GM12891 (cell line): ENCODE data around the gene PTPRQ.

ENCODE experiments used
- DNase-seq: peaks from one replicate; pipeline ENCODE4 v3.0.0; 2011; ENCODE audit warnings: low spot score; ENCODE audit not compliant: insufficient read length
- FAIRE-seq: peaks from 2 replicates; lab custom pipeline; 2011; peaks lifted over from hg19 to GRCh38; lab: Jason Lieb, UNC
- PAX5 ChIP-seq: IDR thresholded peaks from 2 replicates; pipeline ENCODE4 v1.6.1; 2011; ENCODE audit warnings: low read length, moderate library complexity, mild to moderate bottlenecking; ENCODE audit not compliant: insufficient read depth, severe bottlenecking
- POLR2A ChIP-seq: IDR thresholded peaks from 2 replicates; pipeline ENCODE4 v1.6.1; 2011; ENCODE audit warnings: low read depth, low read length, control low read depth
- POLR2AphosphoS5 ChIP-seq: IDR thresholded peaks from 2 replicates; pipeline ENCODE4 v1.6.1; 2011; ENCODE audit warnings: low read depth, low read length, control low read depth
- POU2F2 ChIP-seq: IDR thresholded peaks from 2 replicates; pipeline ENCODE4 v1.6.1; 2011; ENCODE audit warnings: low read depth, mild to moderate bottlenecking, control low read depth, low read length, moderate library complexity
- SPI1 ChIP-seq: IDR thresholded peaks from 2 replicates; pipeline ENCODE4 v1.6.1; 2011; ENCODE audit warnings: low read depth, low read length, control low read depth
- TAF1 ChIP-seq: IDR thresholded peaks from 2 replicates; pipeline ENCODE4 v1.6.1; 2011; ENCODE audit warnings: low read depth, low read length, control low read depth

PTPRQ gene

GRCh38 chr12:80589077-80589476 lies 145.0 kb downstream of the PTPRQ start:
- FAIRE-seq (no peak), DNase-seq (no peak)
- TF ChIP-seq POU2F2 (no peak), SPI1 (no peak), POLR2A (no peak), TAF1 (no peak), PAX5 (no peak), POLR2AphosphoS5 (no peak)

- DNase-seq (no peak), FAIRE-seq (no peak)
- TF ChIP-seq POLR2AphosphoS5 (no peak), POU2F2 (no peak), POLR2A (no peak), PAX5 (no peak), TAF1 (no peak), SPI1 (no peak)
Measured at GRCh38 chr12:80590085-80590484, 146.1 kb downstream of the PTPRQ start.

DNA sequence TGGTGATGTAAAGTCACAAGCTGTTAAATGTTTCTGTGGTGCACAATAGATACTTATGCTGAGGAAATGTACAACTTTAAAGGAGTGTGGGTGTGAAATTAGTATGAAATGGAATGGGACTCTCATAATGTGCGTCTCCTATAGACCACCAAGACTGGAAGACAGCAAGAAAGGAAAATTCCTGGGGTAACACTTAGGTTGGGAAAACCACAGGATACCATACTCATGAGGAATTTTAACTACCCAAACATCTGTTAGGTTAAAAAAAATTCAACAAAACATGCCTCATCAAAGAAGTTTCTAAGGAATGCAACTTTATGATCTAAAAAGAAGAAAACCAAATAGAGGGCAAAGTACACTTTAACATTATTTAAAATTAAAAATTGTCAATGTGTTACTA lies 149.7 kb downstream of the PTPRQ start:
- no peak for FAIRE-seq
- no peak for DNase-seq
- TF ChIP-seq PAX5: no peak
- TF ChIP-seq POLR2A: no peak
- no peak for TF ChIP-seq POLR2AphosphoS5
- no peak for TF ChIP-seq TAF1
- no peak for TF ChIP-seq SPI1
- no peak for TF ChIP-seq POU2F2

- TF ChIP-seq TAF1: no peak
- no peak for TF ChIP-seq POLR2AphosphoS5
- TF ChIP-seq SPI1: no peak
- no peak for TF ChIP-seq POLR2A
- TF ChIP-seq POU2F2: no peak
- no peak for TF ChIP-seq PAX5
- DNase-seq (no peak), FAIRE-seq (no peak)
Measured at GRCh38 chr12:80596509-80596908, 152.5 kb downstream of the PTPRQ start.

GRCh38 chr12:80598004-80598606 lies 154.1 kb downstream of the PTPRQ start:
- DNase-seq (no peak), FAIRE-seq (no peak)
- no peak for TF ChIP-seq TAF1
- no peak for TF ChIP-seq POLR2AphosphoS5
- TF ChIP-seq POLR2A: no peak
- TF ChIP-seq SPI1: no peak
- TF ChIP-seq PAX5: no peak
- TF ChIP-seq POU2F2: no peak

DNA sequence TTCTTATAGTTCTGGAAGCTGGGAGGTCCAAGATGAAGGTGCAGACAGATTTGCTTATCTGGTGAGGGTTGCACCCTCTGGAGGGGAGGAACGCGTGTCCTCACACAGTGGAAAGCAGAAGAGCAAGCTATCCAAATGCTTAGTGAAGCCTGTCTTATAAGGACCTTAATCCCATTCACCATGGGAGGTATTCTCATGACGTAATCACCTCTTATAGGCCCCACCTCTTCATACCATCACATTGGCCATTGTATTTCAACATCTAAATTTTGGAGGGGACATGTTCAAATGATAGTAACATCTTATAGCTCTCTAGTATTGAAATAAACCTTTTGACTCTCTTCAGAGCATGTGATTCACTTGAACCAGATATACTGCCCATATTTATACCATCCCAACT lies 158.4 kb downstream of the PTPRQ start:
- FAIRE-seq: no peak
- no peak for TF ChIP-seq SPI1
- no peak for TF ChIP-seq POLR2AphosphoS5
- no peak for TF ChIP-seq TAF1
- TF ChIP-seq POU2F2: no peak
- TF ChIP-seq POLR2A: no peak
- TF ChIP-seq PAX5: no peak

GRCh38 chr12:80607361-80608135 lies 163.5 kb downstream of the PTPRQ start:
- FAIRE-seq (no peak), DNase-seq (no peak)
- no peak for TF ChIP-seq POLR2A
- no peak for TF ChIP-seq SPI1
- no peak for TF ChIP-seq PAX5
- no peak for TF ChIP-seq TAF1
- TF ChIP-seq POLR2AphosphoS5: no peak
- no peak for TF ChIP-seq POU2F2

More for the DNA sequence above, 158.4 kb downstream of the PTPRQ start:
- DNase-seq: no peak

GRCh38 chr12:80617733-80618132 lies 173.7 kb downstream of the PTPRQ start:
- no peak for DNase-seq
- no peak for FAIRE-seq
- TF ChIP-seq TAF1 (no peak), POU2F2 (no peak), PAX5 (no peak), POLR2A (no peak), POLR2AphosphoS5 (no peak), SPI1 (no peak)

- TF ChIP-seq POLR2A (no peak), TAF1 (no peak), PAX5 (no peak), POU2F2 (no peak), POLR2AphosphoS5 (no peak), SPI1 (no peak)
- DNase-seq: no peak
- FAIRE-seq: no peak
Measured at GRCh38 chr12:80620281-80620680, 176.2 kb downstream of the PTPRQ start.
